HG03432 (cell line): ENCODE data around the gene NOTCH4.

Experiments
- ATAC-seq: cut with Tn5 transposase; IDR thresholded peaks from one replicate; pipeline ENCODE4 v1.9.1; 2021; ENCODE audit warnings: mild to moderate bottlenecking, moderate library complexity; ENCODE audit not compliant: unreplicated experiment

NOTCH4 gene

GRCh38 chr6:32147401-32148132 lies 76.3 kb downstream of the NOTCH4 start:
- no peak for ATAC-seq

DNA sequence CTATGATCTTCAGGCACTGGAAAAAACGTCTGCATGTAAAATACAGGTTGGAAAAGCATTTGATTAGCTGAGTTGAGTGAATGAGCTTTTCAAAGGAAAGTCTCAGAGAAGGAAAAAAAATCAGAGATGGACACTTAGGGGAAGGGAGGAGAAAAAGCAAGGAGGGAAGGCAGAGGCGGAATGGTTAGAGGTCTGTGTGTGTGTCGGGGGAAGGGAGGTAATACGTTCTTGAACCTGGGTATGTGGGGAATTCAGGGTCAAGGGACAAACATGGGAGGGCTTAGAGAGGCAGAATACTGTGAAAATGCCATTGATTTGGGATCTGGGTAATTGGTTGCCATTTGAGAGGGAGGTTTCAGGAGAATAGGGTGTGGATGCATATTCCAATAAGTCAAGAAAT lies 77.2 kb downstream of the NOTCH4 start:
- ATAC-seq: no peak

DNA sequence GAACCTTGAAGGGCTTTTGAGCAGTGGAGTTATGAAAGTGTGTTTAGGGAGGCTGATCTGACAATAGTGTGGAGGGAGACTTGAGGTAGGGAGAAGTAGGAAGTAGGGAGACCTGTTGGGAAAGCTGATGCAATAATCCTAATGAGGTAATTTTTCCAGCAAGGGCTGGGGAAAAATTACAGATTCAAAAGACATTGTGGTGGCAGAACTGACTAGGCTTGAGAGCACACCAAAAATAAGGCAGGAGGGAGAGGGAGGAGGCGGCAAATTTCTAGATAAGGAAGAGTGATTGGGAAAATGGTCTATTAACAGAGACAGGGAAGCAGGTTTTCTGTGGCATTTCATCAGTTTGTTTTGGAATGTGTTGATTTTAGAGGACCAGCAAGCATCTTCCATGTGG lies 77.6 kb downstream of the NOTCH4 start:
- no peak for ATAC-seq
